ENCODE results near the gene EVC. TPM values are rescaled to one million over a fixed set of nuclear protein-coding genes. Genes with fewer than 3 reads are reported as not detected.

Gene EVC
- total and polyA plus RNA-seq, 2 donors (not counting 1 experiment from before 2014, with no cell fraction given), result 4.9 to 39.0 TPM

- Histone ChIP-seq H2AFZ (ENCODE audit: low read length) (no peak overlapping the region), H3K4me1 (ENCODE audit: control insufficient read depth, extremely low read depth, insufficient read depth, low read length) (peaks cover 16% of the 10 kb centered on the region), H3K36me3 (ENCODE audit: control insufficient read depth, insufficient read depth, low read length) (peaks cover 27% of the 10 kb centered on the region), H3K27ac (ENCODE audit: insufficient read depth, low read length) (no peak overlapping the region), H3K9ac (ENCODE audit: insufficient read depth, low read length) (no peak overlapping the region), H4K20me1 (ENCODE audit: control insufficient read depth, extremely low read depth, insufficient read depth, low read length) (no peaks in the 10 kb centered on the region), H3K9me3 (ENCODE audit: control insufficient read depth, insufficient read depth, low read depth, low read length) (no peaks in the 10 kb centered on the region), H3K79me2 (ENCODE audit: control insufficient read depth, insufficient read depth, low read length) (no peaks in the 10 kb centered on the region), H3K27me3 (ENCODE audit: control insufficient read depth, insufficient read depth, low read length) (no peaks in the 10 kb centered on the region), H3K4me2 (ENCODE audit: extremely low read depth, insufficient read depth, low read length) (no peak overlapping the region), H3K4me3 (replicated peaks in 1 of 4; ENCODE audit: control extremely low read depth in 1 of 4, insufficient read depth in 1 of 4, low read depth in 3 of 4, low read length in 4 of 4) (no peak overlapping the region)
- no peak for TF ChIP-seq EZH2 (IDR thresholded peaks at IDR 0.05; ENCODE audit: low read length, missing control alignments)
- TF ChIP-seq, protein P1, sequence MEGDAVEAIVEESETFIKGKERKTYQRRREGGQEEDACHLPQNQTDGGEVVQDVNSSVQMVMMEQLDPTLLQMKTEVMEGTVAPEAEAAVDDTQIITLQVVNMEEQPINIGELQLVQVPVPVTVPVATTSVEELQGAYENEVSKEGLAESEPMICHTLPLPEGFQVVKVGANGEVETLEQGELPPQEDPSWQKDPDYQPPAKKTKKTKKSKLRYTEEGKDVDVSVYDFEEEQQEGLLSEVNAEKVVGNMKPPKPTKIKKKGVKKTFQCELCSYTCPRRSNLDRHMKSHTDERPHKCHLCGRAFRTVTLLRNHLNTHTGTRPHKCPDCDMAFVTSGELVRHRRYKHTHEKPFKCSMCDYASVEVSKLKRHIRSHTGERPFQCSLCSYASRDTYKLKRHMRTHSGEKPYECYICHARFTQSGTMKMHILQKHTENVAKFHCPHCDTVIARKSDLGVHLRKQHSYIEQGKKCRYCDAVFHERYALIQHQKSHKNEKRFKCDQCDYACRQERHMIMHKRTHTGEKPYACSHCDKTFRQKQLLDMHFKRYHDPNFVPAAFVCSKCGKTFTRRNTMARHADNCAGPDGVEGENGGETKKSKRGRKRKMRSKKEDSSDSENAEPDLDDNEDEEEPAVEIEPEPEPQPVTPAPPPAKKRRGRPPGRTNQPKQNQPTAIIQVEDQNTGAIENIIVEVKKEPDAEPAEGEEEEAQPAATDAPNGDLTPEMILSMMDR (conservative IDR thresholded peaks at IDR 0.05 in 1 of 2, IDR thresholded peaks at IDR 0.05 in 1 of 2; ENCODE audit: low read depth in 1 of 2, low read length in 2 of 2), result no peak
- no peak for DNase-seq (ENCODE audit: low read depth in 2 of 2)
These were observed 43.5 kb downstream of the EVC start for GRCh38 chr4:5754529-5754881.

- H3K9ac ChIP-seq (ENCODE audit: insufficient read depth, low read length), result no peak overlapping the region
- no peak for DNase-seq (ENCODE audit: low read depth in 2 of 2)
- no peaks in the 10 kb centered on the region for H3K27me3 ChIP-seq (ENCODE audit: control insufficient read depth, insufficient read depth, low read length)
- no peak overlapping the region for H2AFZ ChIP-seq (ENCODE audit: low read length)
- peaks cover 14% of the 10 kb centered on the region for H3K4me1 ChIP-seq (ENCODE audit: control insufficient read depth, extremely low read depth, insufficient read depth, low read length)
- H3K4me2 ChIP-seq (ENCODE audit: extremely low read depth, insufficient read depth, low read length), result no peak overlapping the region
- H4K20me1 ChIP-seq (ENCODE audit: control insufficient read depth, extremely low read depth, insufficient read depth, low read length), result no peaks in the 10 kb centered on the region
- H3K79me2 ChIP-seq (ENCODE audit: control insufficient read depth, insufficient read depth, low read length), result no peaks in the 10 kb centered on the region
- TF ChIP-seq, protein P1 (conservative IDR thresholded peaks at IDR 0.05 in 1 of 2, IDR thresholded peaks at IDR 0.05 in 1 of 2; ENCODE audit: low read depth in 1 of 2, low read length in 2 of 2), result no peak
- no peak for TF ChIP-seq EZH2 (IDR thresholded peaks at IDR 0.05; ENCODE audit: low read length, missing control alignments)
- H3K4me3 ChIP-seq (replicated peaks in 1 of 4; ENCODE audit: control extremely low read depth in 1 of 4, insufficient read depth in 1 of 4, low read depth in 3 of 4, low read length in 4 of 4), result no peak overlapping the region
- H3K36me3 ChIP-seq (ENCODE audit: control insufficient read depth, insufficient read depth, low read length), result peaks cover 24% of the 10 kb centered on the region
- no peaks in the 10 kb centered on the region for H3K9me3 ChIP-seq (ENCODE audit: control insufficient read depth, insufficient read depth, low read depth, low read length)
- H3K27ac ChIP-seq (ENCODE audit: insufficient read depth, low read length), result no peak overlapping the region
These were observed 44.2 kb downstream of the EVC start for GRCh38 chr4:5755161-5755560.

DNA sequence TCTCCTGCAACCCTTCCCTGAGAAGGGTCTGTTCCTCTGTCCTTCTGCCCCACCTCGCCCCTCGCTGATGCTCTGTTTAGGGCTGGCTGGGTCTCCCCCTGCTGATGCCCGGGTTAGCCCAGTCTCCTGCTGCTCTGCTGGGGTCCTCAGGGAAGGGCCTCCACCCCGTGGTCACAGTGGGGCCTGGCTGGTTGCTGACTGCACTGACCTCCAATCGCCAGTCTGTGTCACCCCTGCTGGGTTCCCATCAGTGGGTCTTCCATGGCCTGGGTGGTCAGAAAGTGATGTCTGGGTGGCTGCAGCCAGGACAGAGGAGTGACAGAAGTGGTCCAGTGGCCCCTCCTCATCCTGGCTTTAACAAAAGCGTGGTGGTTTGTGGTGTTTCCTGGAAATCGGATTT, 44.7 kb downstream of the EVC start:
- Histone ChIP-seq H3K9ac (ENCODE audit: insufficient read depth, low read length) (no peak overlapping the region), H3K4me3 (replicated peaks in 1 of 4; ENCODE audit: control extremely low read depth in 1 of 4, insufficient read depth in 1 of 4, low read depth in 3 of 4, low read length in 4 of 4) (no peak overlapping the region), H3K27me3 (ENCODE audit: control insufficient read depth, insufficient read depth, low read length) (no peaks in the 10 kb centered on the region), H3K79me2 (ENCODE audit: control insufficient read depth, insufficient read depth, low read length) (no peaks in the 10 kb centered on the region), H3K27ac (ENCODE audit: insufficient read depth, low read length) (no peak overlapping the region), H3K9me3 (ENCODE audit: control insufficient read depth, insufficient read depth, low read depth, low read length) (no peaks in the 10 kb centered on the region), H3K4me2 (ENCODE audit: extremely low read depth, insufficient read depth, low read length) (no peak overlapping the region), H3K4me1 (ENCODE audit: control insufficient read depth, extremely low read depth, insufficient read depth, low read length) (peaks cover 14% of the 10 kb centered on the region), H2AFZ (ENCODE audit: low read length) (no peak overlapping the region), H3K36me3 (ENCODE audit: control insufficient read depth, insufficient read depth, low read length) (peaks cover 24% of the 10 kb centered on the region), H4K20me1 (ENCODE audit: control insufficient read depth, extremely low read depth, insufficient read depth, low read length) (no peaks in the 10 kb centered on the region)
- no peak for DNase-seq (ENCODE audit: low read depth in 2 of 2)
- TF ChIP-seq EZH2 (IDR thresholded peaks at IDR 0.05; ENCODE audit: low read length, missing control alignments), result no peak
- TF ChIP-seq, protein P1 (conservative IDR thresholded peaks at IDR 0.05 in 1 of 2, IDR thresholded peaks at IDR 0.05 in 1 of 2; ENCODE audit: low read depth in 1 of 2, low read length in 2 of 2), result no peak

Measured in fibroblast of lung (primary cell).